ENCODE results near the gene PCDHA1.

Gene PCDHA1

GRCh38 chr5:141050622-141051520, 264.9 kb downstream of the PCDHA1 start, which contains the start of gene PCDHB1:
PCDHB1 (plus strand) TSS chr5:141051374; CDS start chr5:141051471, 97 bp downstream.
- no peak within 1 kb of the TSS for H3K4me3 ChIP-seq (ENCODE audit: low read depth, low read length)
- TF ChIP-seq CTCF (conservative IDR thresholded peaks at IDR 0.05; ENCODE audit: low read depth, low read length) = no peak
- DNase-seq (ENCODE audit: low read depth) = no peak

GRCh38 chr5:141051521-141051866, 265.6 kb downstream of the PCDHA1 start:
- H3K4me3 ChIP-seq (ENCODE audit: low read depth, low read length) = no peak overlapping the region
- no peak for TF ChIP-seq CTCF (conservative IDR thresholded peaks at IDR 0.05; ENCODE audit: low read depth, low read length)
- no peak for DNase-seq (ENCODE audit: low read depth)

Measured in choroid plexus epithelial cell (primary cell).